Body of pancreas (tissue), 4 donors: ENCODE data around the gene IQCK.

Source experiments
- CTCF ChIP-seq, 7 experiments: fragments of 450-650 bp in 4 of 7; fragments of 200-600 bp in 3 of 7; sonication (generic) in 3 of 7; IDR thresholded peaks; one replicate each; pipeline ENCODE4 v1.5.1; 2016 to 2019; ENCODE audit warnings: antibody characterized with exemption in 7 of 7
- POLR2A ChIP-seq, 3 donors: fragments of 450-650 bp; IDR thresholded peaks; one replicate each; pipeline ENCODE4 v1.6.1; 2016; ENCODE audit warnings: antibody characterized with exemption in 3 of 3, mild to moderate bottlenecking in 2 of 3

GRCh38 chr16:19705146-19705501, 12.9 kb upstream of the IQCK start:
- TF ChIP-seq CTCF (IDR thresholded peaks at IDR 0.05) (no peak), POLR2A (IDR thresholded peaks at IDR 0.05) (no peak)
